Measurements from ENCODE around the gene C20orf144. TPM values are rescaled to one million over a fixed set of nuclear protein-coding genes. Genes with fewer than 3 reads are reported as not detected.

Gene C20orf144
- total and polyA plus RNA-seq, 9 of the 15 experiments (the other 6 are each of a cell fraction or from before 2014, with no cell fraction given): 0.04 to 0.23 (median 0.11) TPM; not detected in 2

DNA sequence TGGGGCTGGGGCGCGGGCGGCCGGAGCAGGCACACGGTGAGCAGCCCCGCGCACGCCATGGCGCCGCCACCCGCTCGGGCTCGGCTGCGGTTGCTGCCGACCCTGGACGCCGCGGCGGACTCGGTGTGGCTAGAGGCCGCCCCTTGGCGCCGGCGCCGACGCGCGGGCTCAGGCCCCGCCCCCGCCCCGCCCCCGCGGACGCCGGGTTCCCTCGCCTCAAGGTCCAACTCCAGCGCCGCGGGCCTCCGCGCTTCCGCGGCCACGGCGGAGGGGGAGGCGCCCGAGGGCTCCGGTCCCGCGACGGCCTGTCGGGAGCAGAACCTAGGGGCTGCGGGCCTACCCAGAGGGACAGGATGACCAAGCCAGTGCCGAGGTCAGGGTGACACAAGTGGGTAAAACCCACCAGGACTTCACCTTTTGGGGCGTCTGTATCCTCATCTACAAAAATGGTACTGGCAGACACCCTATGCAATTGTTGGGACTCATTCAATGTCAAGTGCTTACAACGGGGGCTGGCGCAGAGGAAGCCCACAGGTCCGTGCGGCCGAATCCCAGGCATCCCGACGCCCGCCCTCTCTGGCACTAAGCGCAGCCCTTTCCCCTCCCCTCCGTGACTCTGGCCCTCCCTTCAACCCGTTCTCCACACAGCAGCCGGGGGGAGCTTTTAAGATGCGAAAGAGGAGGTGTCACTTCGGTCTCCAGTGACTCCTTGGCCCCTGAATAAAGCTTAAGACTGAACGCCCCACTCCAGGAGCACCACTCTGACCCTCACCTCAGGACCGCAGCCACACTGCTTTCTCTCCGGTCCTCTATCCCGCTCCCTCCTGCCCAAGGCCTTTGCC lies 12.4 kb downstream of the C20orf144 start, which contains the start of gene NECAB3 (continued):
- TF ChIP-seq, protein P1, sequence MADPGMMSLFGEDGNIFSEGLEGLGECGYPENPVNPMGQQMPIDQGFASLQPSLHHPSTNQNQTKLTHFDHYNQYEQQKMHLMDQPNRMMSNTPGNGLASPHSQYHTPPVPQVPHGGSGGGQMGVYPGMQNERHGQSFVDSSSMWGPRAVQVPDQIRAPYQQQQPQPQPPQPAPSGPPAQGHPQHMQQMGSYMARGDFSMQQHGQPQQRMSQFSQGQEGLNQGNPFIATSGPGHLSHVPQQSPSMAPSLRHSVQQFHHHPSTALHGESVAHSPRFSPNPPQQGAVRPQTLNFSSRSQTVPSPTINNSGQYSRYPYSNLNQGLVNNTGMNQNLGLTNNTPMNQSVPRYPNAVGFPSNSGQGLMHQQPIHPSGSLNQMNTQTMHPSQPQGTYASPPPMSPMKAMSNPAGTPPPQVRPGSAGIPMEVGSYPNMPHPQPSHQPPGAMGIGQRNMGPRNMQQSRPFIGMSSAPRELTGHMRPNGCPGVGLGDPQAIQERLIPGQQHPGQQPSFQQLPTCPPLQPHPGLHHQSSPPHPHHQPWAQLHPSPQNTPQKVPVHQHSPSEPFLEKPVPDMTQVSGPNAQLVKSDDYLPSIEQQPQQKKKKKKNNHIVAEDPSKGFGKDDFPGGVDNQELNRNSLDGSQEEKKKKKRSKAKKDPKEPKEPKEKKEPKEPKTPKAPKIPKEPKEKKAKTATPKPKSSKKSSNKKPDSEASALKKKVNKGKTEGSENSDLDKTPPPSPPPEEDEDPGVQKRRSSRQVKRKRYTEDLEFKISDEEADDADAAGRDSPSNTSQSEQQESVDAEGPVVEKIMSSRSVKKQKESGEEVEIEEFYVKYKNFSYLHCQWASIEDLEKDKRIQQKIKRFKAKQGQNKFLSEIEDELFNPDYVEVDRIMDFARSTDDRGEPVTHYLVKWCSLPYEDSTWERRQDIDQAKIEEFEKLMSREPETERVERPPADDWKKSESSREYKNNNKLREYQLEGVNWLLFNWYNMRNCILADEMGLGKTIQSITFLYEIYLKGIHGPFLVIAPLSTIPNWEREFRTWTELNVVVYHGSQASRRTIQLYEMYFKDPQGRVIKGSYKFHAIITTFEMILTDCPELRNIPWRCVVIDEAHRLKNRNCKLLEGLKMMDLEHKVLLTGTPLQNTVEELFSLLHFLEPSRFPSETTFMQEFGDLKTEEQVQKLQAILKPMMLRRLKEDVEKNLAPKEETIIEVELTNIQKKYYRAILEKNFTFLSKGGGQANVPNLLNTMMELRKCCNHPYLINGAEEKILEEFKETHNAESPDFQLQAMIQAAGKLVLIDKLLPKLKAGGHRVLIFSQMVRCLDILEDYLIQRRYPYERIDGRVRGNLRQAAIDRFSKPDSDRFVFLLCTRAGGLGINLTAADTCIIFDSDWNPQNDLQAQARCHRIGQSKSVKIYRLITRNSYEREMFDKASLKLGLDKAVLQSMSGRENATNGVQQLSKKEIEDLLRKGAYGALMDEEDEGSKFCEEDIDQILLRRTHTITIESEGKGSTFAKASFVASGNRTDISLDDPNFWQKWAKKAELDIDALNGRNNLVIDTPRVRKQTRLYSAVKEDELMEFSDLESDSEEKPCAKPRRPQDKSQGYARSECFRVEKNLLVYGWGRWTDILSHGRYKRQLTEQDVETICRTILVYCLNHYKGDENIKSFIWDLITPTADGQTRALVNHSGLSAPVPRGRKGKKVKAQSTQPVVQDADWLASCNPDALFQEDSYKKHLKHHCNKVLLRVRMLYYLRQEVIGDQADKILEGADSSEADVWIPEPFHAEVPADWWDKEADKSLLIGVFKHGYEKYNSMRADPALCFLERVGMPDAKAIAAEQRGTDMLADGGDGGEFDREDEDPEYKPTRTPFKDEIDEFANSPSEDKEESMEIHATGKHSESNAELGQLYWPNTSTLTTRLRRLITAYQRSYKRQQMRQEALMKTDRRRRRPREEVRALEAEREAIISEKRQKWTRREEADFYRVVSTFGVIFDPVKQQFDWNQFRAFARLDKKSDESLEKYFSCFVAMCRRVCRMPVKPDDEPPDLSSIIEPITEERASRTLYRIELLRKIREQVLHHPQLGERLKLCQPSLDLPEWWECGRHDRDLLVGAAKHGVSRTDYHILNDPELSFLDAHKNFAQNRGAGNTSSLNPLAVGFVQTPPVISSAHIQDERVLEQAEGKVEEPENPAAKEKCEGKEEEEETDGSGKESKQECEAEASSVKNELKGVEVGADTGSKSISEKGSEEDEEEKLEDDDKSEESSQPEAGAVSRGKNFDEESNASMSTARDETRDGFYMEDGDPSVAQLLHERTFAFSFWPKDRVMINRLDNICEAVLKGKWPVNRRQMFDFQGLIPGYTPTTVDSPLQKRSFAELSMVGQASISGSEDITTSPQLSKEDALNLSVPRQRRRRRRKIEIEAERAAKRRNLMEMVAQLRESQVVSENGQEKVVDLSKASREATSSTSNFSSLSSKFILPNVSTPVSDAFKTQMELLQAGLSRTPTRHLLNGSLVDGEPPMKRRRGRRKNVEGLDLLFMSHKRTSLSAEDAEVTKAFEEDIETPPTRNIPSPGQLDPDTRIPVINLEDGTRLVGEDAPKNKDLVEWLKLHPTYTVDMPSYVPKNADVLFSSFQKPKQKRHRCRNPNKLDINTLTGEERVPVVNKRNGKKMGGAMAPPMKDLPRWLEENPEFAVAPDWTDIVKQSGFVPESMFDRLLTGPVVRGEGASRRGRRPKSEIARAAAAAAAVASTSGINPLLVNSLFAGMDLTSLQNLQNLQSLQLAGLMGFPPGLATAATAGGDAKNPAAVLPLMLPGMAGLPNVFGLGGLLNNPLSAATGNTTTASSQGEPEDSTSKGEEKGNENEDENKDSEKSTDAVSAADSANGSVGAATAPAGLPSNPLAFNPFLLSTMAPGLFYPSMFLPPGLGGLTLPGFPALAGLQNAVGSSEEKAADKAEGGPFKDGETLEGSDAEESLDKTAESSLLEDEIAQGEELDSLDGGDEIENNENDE (IDR thresholded peaks at IDR 0.05; ENCODE audit: low read depth, low read length): no peak
- TF ChIP-seq TAL1 (IDR thresholded peaks at IDR 0.05) (no peak), TRIM28 (IDR thresholded peaks at IDR 0.05) (no peak), ZNF75A (CRISPR knock-in tag; IDR thresholded peaks at IDR 0.05) (no peak), ZNF134 (CRISPR knock-in tag; conservative IDR thresholded peaks at IDR 0.05) (no peak), XRCC5 (IDR thresholded peaks at IDR 0.05; ENCODE audit: low read depth, low read length) (no peak)
- TF ChIP-seq, protein P2, sequence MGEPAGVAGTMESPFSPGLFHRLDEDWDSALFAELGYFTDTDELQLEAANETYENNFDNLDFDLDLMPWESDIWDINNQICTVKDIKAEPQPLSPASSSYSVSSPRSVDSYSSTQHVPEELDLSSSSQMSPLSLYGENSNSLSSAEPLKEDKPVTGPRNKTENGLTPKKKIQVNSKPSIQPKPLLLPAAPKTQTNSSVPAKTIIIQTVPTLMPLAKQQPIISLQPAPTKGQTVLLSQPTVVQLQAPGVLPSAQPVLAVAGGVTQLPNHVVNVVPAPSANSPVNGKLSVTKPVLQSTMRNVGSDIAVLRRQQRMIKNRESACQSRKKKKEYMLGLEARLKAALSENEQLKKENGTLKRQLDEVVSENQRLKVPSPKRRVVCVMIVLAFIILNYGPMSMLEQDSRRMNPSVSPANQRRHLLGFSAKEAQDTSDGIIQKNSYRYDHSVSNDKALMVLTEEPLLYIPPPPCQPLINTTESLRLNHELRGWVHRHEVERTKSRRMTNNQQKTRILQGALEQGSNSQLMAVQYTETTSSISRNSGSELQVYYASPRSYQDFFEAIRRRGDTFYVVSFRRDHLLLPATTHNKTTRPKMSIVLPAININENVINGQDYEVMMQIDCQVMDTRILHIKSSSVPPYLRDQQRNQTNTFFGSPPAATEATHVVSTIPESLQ (CRISPR knock-in tag; IDR thresholded peaks at IDR 0.05): no peak
- TF ChIP-seq, protein P3, sequence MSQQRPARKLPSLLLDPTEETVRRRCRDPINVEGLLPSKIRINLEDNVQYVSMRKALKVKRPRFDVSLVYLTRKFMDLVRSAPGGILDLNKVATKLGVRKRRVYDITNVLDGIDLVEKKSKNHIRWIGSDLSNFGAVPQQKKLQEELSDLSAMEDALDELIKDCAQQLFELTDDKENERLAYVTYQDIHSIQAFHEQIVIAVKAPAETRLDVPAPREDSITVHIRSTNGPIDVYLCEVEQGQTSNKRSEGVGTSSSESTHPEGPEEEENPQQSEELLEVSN (IDR thresholded peaks at IDR 0.05; ENCODE audit: borderline replicate concordance in 1 of 2, extremely low read depth in 1 of 2, insufficient read depth in 1 of 2, insufficient read length in 1 of 2, low read depth in 1 of 2, low read length in 1 of 2, poor library complexity in 1 of 2, severe bottlenecking in 1 of 2): peak in 1 of 2 experiments; percentile 65

Measured in K562 (cell line).